Measurements from ENCODE around the gene CFAP299.

Gene CFAP299

GRCh38 chr4:80452768-80453167 lies 117.2 kb downstream of the CFAP299 start:
- no peak for DNase-seq

- peak; percentile 56 for DNase-seq
These were observed 118.5 kb downstream of the CFAP299 start for GRCh38 chr4:80454040-80454439.

GRCh38 chr4:80454556-80454955 lies 119.0 kb downstream of the CFAP299 start:
- DNase-seq: no peak

GRCh38 chr4:80459918-80460473 lies 124.5 kb downstream of the CFAP299 start:
- no peak for DNase-seq

GRCh38 chr4:80461412-80461811 lies 125.9 kb downstream of the CFAP299 start:
- peak; percentile 74 for DNase-seq

GRCh38 chr4:80462621-80463091 lies 127.1 kb downstream of the CFAP299 start:
- no peak for DNase-seq

- no peak for DNase-seq
These were observed 128.0 kb downstream of the CFAP299 start for GRCh38 chr4:80463509-80463908.

- no peak for DNase-seq
These were observed 129.7 kb downstream of the CFAP299 start for GRCh38 chr4:80465238-80465637.

- DNase-seq: no peak
These were observed 130.2 kb downstream of the CFAP299 start for GRCh38 chr4:80465736-80466135.

GRCh38 chr4:80466618-80467017 lies 131.1 kb downstream of the CFAP299 start:
- DNase-seq: no peak

GRCh38 chr4:80471756-80472155 lies 136.2 kb downstream of the CFAP299 start:
- peak; percentile 63 for DNase-seq

GRCh38 chr4:80475236-80475635 lies 139.7 kb downstream of the CFAP299 start:
- DNase-seq: no peak

GRCh38 chr4:80475798-80476197 lies 140.3 kb downstream of the CFAP299 start:
- no peak for DNase-seq

GRCh38 chr4:80484712-80485111 lies 149.2 kb downstream of the CFAP299 start:
- DNase-seq: no peak

GRCh38 chr4:80486603-80487002 lies 151.1 kb downstream of the CFAP299 start:
- DNase-seq: no peak

- DNase-seq: no peak
These were observed 154.3 kb downstream of the CFAP299 start for GRCh38 chr4:80489798-80490197.

- DNase-seq: peak; percentile 60
These were observed 157.2 kb downstream of the CFAP299 start for GRCh38 chr4:80492761-80493160.

- no peak for DNase-seq
These were observed 160.3 kb downstream of the CFAP299 start for GRCh38 chr4:80495865-80496264.

- DNase-seq: no peak
These were observed 163.2 kb downstream of the CFAP299 start for GRCh38 chr4:80498725-80499124.

- no peak for DNase-seq
These were observed 165.1 kb downstream of the CFAP299 start for GRCh38 chr4:80500613-80501012.

- DNase-seq: no peak
These were observed 171.5 kb downstream of the CFAP299 start for GRCh38 chr4:80507077-80507476.

GRCh38 chr4:80507507-80507906 lies 172.0 kb downstream of the CFAP299 start:
- DNase-seq: no peak

- DNase-seq: no peak
These were observed 180.0 kb downstream of the CFAP299 start for GRCh38 chr4:80515496-80515895.

- DNase-seq: no peak
These were observed 185.9 kb downstream of the CFAP299 start for GRCh38 chr4:80521438-80521837.

GRCh38 chr4:80526697-80527096 lies 191.2 kb downstream of the CFAP299 start:
- no peak for DNase-seq

All from islet precursor cell (in vitro differentiated cells).